ENCODE data around the gene USP2.

GRCh38 chr11:119424276-119424675, 42.8 kb upstream of the USP2 start:
- TF ChIP-seq, protein P1, sequence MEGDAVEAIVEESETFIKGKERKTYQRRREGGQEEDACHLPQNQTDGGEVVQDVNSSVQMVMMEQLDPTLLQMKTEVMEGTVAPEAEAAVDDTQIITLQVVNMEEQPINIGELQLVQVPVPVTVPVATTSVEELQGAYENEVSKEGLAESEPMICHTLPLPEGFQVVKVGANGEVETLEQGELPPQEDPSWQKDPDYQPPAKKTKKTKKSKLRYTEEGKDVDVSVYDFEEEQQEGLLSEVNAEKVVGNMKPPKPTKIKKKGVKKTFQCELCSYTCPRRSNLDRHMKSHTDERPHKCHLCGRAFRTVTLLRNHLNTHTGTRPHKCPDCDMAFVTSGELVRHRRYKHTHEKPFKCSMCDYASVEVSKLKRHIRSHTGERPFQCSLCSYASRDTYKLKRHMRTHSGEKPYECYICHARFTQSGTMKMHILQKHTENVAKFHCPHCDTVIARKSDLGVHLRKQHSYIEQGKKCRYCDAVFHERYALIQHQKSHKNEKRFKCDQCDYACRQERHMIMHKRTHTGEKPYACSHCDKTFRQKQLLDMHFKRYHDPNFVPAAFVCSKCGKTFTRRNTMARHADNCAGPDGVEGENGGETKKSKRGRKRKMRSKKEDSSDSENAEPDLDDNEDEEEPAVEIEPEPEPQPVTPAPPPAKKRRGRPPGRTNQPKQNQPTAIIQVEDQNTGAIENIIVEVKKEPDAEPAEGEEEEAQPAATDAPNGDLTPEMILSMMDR (IDR thresholded peaks at IDR 0.05; ENCODE audit: low read length): no peak
- TF ChIP-seq EZH2 (optimal IDR thresholded peaks at IDR 0.05; ENCODE audit: low read depth, low read length): no peak
- no peak for TF ChIP-seq EZH2phosphoT487 (IDR thresholded peaks at IDR 0.05; ENCODE audit: low read length)
